WERI-Rb-1 (cell line): ENCODE data around the gene TEX2.
A peak's percentile ranks its signal among the peaks of the same experiment; 100 is the strongest.

Experiments used
- DNase-seq: peaks from one replicate; pipeline ENCODE4 v3.0.0-alpha.2; 2020
- H3K27ac ChIP-seq: fragments of 250-450 bp; sonication (Bioruptor Pico); 2 replicates; pipeline ENCODE4 v1.5.1; 2020; ENCODE audit warnings: mild to moderate bottlenecking, moderate library complexity
- H3K27me3 ChIP-seq: fragments of 250-450 bp; sonication (Bioruptor Pico); 2 replicates; pipeline ENCODE4 v1.5.1; 2021; ENCODE audit warnings: mild to moderate bottlenecking, low read depth, moderate library complexity; ENCODE audit not compliant: insufficient read depth, severe bottlenecking
- H3K36me3 ChIP-seq: fragments of 250-450 bp; sonication (Bioruptor Pico); 2 replicates; pipeline ENCODE4 v1.5.1; 2020; ENCODE audit warnings: mild to moderate bottlenecking, moderate library complexity
- H3K4me3 ChIP-seq: 2 replicates; pipeline ENCODE4 v1.5.1; 2011; ENCODE audit warnings: low read depth, mild to moderate bottlenecking, control low read depth, low read length
- H3K9me3 ChIP-seq: fragments of 250-450 bp; sonication (Bioruptor Pico); 2 replicates; pipeline ENCODE4 v1.5.1; 2021; ENCODE audit warnings: mild to moderate bottlenecking, moderate library complexity; ENCODE audit not compliant: severe bottlenecking
- CTCF ChIP-seq: IDR thresholded peaks from 2 replicates; pipeline ENCODE4 v1.5.1; 2011; ENCODE audit warnings: low read depth, mild to moderate bottlenecking, control low read depth, inconsistent platforms, low read length

Gene TEX2

DNA sequence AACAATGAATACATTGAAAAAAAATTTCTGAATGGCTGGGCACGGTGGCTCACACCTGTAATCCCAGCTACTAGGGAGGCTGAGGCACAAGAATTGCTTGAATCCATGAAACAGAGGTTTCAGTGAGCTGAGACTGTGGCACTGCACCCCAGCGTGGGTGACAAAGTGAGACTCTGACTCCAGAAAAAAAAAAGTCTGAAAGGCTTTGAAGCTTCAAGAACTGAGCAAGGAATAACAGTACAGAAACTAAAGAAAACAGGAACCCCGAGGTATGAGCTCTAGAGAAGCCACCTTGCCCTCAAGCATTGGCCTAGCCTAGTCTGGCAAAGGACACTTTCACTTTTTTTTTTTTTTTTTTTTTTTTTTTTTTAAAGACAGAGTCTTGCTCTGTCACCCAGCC lies 45.0 kb downstream of the TEX2 start:
- no peak for DNase-seq
- H3K27ac ChIP-seq, result no peak overlapping the region; the same call in 1 of the 2 replicates
- H3K36me3 ChIP-seq, result peaks cover 11% of the 10 kb centered on the region
- H3K4me3 ChIP-seq, result no peak overlapping the region
- peaks cover 4% of the 10 kb centered on the region for H3K9me3 ChIP-seq
- no peak for TF ChIP-seq CTCF
- H3K27me3 ChIP-seq, result no peaks in the 10 kb centered on the region

- no peaks in the 10 kb centered on the region for H3K27me3 ChIP-seq
- peak overlapping the region; percentile 62 for H3K27ac ChIP-seq
- H3K4me3 ChIP-seq, result no peak overlapping the region
- DNase-seq, result no peak
- peaks cover 4% of the 10 kb centered on the region for H3K9me3 ChIP-seq
- TF ChIP-seq CTCF, result no peak
- peaks cover 19% of the 10 kb centered on the region for H3K36me3 ChIP-seq
These were observed 45.8 kb downstream of the TEX2 start for GRCh38 chr17:64217249-64217691.

DNA sequence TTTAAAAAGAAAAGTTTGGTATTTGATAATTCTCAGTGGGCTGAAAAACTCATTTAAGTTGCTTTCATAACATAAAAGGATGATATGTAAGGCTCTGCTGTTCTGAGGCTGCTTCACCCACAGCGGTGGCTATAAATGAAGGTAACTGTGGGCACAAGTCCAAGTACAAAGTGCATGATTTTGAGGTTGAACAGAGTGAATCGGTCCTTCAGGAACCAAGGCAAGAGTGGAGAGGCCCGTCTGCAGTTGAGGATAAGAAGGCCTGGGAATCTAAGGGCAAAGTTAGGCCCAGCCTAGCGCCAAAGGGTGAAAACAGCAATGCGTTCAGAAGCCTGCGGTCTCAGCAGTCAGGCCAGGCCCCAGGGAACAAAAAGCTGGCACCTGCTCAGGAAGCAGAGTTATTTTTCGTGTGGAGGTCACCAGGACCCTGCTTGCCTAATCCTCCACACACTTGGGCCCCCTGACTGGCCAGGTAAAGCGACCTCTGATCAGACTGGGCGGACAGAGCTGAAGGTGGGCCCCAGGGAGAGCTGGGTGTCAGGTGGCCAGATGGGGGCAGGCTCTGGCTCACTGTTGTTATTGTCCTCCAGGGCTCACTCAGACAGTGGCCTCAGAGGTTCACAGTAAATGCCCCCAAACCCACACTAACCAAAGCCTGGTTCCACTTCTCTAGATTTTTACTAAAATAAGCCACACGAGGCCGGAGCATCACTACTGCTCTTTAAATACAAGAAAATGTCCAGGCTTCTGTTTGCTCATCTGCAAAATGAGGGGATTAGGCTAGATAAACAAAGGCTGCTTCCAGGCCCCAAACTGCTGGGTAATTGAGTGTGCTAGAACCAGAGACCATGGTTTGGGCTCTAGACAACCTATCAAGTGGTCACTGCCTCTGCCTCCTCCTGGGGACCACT lies 46.5 kb downstream of the TEX2 start:
- TF ChIP-seq CTCF, result peak; percentile 71
- Histone ChIP-seq H3K27ac (peak overlapping the region; percentile 62), H3K36me3 (peaks cover 26% of the 10 kb centered on the region), H3K27me3 (no peaks in the 10 kb centered on the region), H3K9me3 (peaks cover 4% of the 10 kb centered on the region), H3K4me3 (no peak overlapping the region)
- DNase-seq, result peak; percentile 62

DNA sequence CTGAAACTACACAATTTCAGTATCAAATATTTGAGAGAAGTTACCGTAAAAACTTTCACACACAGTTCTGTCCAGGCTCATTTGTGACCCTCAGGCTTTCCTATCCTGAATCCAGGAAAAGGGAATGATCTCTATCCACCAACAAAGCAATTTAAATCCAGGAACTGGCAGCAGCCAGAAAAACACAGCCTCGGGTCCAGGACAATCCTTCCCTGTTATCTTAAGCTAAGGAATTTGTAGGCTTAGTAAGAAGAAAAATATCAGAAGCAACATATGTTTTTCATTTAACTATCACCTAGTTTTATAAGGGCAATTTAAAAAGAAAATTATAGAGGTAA lies 47.1 kb downstream of the TEX2 start:
- no peak for DNase-seq
- no peak for TF ChIP-seq CTCF
- H3K4me3 ChIP-seq, result no peak overlapping the region
- H3K36me3 ChIP-seq, result peaks cover 32% of the 10 kb centered on the region
- H3K27me3 ChIP-seq, result no peaks in the 10 kb centered on the region
- peak overlapping the region; percentile 62 for H3K27ac ChIP-seq
- H3K9me3 ChIP-seq, result peaks cover 4% of the 10 kb centered on the region

DNA sequence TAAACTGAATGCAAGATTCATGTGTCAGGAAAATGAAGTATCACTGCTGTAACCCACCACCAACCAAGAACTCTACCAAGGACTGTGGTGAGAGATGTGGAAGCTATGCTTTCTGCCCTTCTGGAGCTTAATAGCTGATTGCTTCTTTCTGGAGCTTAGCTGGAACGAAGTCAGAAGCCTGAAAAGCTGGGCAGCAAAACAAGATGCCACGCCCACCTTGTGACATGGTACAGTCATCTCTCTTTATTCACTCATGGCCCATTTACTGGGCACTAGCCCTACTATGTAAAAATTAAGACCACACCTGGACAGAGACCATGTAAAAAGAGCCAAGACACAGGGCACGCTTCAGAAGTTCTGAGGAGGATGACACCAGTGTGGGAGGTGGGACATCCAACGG lies 48.1 kb downstream of the TEX2 start:
- no peaks in the 10 kb centered on the region for H3K27me3 ChIP-seq
- peaks cover 4% of the 10 kb centered on the region for H3K9me3 ChIP-seq
- no peak overlapping the region; the same call in 1 of the 2 replicates for H3K27ac ChIP-seq
- peaks cover 37% of the 10 kb centered on the region for H3K36me3 ChIP-seq
- TF ChIP-seq CTCF, result no peak
- DNase-seq, result no peak
- no peak overlapping the region for H3K4me3 ChIP-seq
